ENCODE measurements around the gene ZAP70.

The ZAP70 gene

GRCh38 chr2:97763176-97763845 lies 49.9 kb downstream of the ZAP70 start:
- H3K4me3 ChIP-seq (ENCODE audit: low read depth, low read length), result no peak overlapping the region
- no peak for TF ChIP-seq CTCF (IDR thresholded peaks at IDR 0.05; ENCODE audit: borderline replicate concordance, insufficient read depth, low read depth, low read length)

GRCh38 chr2:97764559-97765263 lies 51.3 kb downstream of the ZAP70 start:
- H3K4me3 ChIP-seq (ENCODE audit: low read depth, low read length), result no peak overlapping the region
- TF ChIP-seq CTCF (IDR thresholded peaks at IDR 0.05; ENCODE audit: borderline replicate concordance, insufficient read depth, low read depth, low read length), result no peak

- TF ChIP-seq CTCF (IDR thresholded peaks at IDR 0.05; ENCODE audit: borderline replicate concordance, insufficient read depth, low read depth, low read length), result no peak
Observed at GRCh38 chr2:97765933-97766332, 52.6 kb downstream of the ZAP70 start.

GRCh38 chr2:97766567-97766966 lies 53.2 kb downstream of the ZAP70 start:
- TF ChIP-seq CTCF (IDR thresholded peaks at IDR 0.05; ENCODE audit: borderline replicate concordance, insufficient read depth, low read depth, low read length), result no peak
- H3K4me3 ChIP-seq (ENCODE audit: low read depth, low read length), result no peak overlapping the region

More at GRCh38 chr2:97765933-97766332, 52.6 kb downstream of the ZAP70 start:
- H3K4me3 ChIP-seq (ENCODE audit: low read depth, low read length), result no peak overlapping the region

- H3K4me3 ChIP-seq (ENCODE audit: low read depth, low read length), result no peak overlapping the region
- TF ChIP-seq CTCF (IDR thresholded peaks at IDR 0.05; ENCODE audit: borderline replicate concordance, insufficient read depth, low read depth, low read length), result no peak
Observed at GRCh38 chr2:97769308-97769707, 55.9 kb downstream of the ZAP70 start.

- no peak overlapping the region for H3K4me3 ChIP-seq (ENCODE audit: low read depth, low read length)
- no peak for TF ChIP-seq CTCF (IDR thresholded peaks at IDR 0.05; ENCODE audit: borderline replicate concordance, insufficient read depth, low read depth, low read length)
Observed at GRCh38 chr2:97769711-97770110, 56.3 kb downstream of the ZAP70 start.

GRCh38 chr2:97770445-97770844 lies 57.1 kb downstream of the ZAP70 start:
- no peak for TF ChIP-seq CTCF (IDR thresholded peaks at IDR 0.05; ENCODE audit: borderline replicate concordance, insufficient read depth, low read depth, low read length)
- no peak overlapping the region for H3K4me3 ChIP-seq (ENCODE audit: low read depth, low read length)
